ENCODE results near the gene PIN1.

DNA sequence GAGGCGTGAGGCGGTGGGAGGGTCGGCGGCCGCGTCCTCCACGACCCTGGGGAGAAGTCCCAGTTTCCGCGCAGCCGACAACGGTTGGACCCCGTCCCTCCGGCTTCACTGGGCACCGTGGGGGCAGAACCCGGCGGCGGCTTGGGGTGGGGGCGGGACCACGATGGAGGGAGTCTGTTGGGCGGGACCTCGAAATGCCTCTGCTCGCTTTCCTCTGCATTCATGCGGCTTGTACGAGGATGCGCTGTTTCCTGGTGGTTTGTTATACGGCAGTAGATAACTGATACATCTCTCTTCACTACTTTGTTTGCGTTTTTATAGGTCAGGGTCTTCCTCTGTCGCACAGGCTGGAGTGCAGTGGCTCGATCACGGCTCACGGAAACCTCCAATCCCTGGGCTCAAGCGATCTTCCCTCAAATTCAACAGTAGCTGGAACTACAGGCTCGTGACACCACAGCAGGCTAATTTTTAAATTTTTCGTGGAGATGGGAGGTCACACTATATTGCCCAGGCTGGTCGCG, 42.0 kb upstream of the PIN1 start:
- TF ChIP-seq EZH2 (IDR thresholded peaks at IDR 0.05) (no peak), POLR2AphosphoS5 (IDR thresholded peaks at IDR 0.05; ENCODE audit: borderline replicate concordance, low read depth, low read length) (no peak)

Data from SK-N-MC (cell line).